ENCODE data around the gene COL26A1.

GRCh38 chr7:101411508-101411874 is 48.8 kb downstream of the COL26A1 start:
- TF ChIP-seq, protein P1, sequence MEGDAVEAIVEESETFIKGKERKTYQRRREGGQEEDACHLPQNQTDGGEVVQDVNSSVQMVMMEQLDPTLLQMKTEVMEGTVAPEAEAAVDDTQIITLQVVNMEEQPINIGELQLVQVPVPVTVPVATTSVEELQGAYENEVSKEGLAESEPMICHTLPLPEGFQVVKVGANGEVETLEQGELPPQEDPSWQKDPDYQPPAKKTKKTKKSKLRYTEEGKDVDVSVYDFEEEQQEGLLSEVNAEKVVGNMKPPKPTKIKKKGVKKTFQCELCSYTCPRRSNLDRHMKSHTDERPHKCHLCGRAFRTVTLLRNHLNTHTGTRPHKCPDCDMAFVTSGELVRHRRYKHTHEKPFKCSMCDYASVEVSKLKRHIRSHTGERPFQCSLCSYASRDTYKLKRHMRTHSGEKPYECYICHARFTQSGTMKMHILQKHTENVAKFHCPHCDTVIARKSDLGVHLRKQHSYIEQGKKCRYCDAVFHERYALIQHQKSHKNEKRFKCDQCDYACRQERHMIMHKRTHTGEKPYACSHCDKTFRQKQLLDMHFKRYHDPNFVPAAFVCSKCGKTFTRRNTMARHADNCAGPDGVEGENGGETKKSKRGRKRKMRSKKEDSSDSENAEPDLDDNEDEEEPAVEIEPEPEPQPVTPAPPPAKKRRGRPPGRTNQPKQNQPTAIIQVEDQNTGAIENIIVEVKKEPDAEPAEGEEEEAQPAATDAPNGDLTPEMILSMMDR (conservative IDR thresholded peaks at IDR 0.05; ENCODE audit: low read depth, low read length), result no peak; the same call in 1 of the 2 replicates
- no peak for TF ChIP-seq EZH2 (IDR thresholded peaks at IDR 0.05; ENCODE audit: borderline replicate concordance, low read depth, low read length, poor library complexity, severe bottlenecking)

All from A673 (cell line).